HG02970 (cell line): ENCODE data around the gene NKAP.
"Not testable (repeated sequence)": the region's sequence is repeated elsewhere in the genome, so short reads cannot be mapped to it uniquely, and the experiment has no call there.

ENCODE experiments used
- ATAC-seq: cut with Tn5 transposase; IDR thresholded peaks from one replicate; pipeline ENCODE4 v1.9.1; 2021; ENCODE audit warnings: mild to moderate bottlenecking, moderate library complexity, moderate number of reproducible peaks; ENCODE audit not compliant: unreplicated experiment, low FRiP score

The NKAP gene

DNA sequence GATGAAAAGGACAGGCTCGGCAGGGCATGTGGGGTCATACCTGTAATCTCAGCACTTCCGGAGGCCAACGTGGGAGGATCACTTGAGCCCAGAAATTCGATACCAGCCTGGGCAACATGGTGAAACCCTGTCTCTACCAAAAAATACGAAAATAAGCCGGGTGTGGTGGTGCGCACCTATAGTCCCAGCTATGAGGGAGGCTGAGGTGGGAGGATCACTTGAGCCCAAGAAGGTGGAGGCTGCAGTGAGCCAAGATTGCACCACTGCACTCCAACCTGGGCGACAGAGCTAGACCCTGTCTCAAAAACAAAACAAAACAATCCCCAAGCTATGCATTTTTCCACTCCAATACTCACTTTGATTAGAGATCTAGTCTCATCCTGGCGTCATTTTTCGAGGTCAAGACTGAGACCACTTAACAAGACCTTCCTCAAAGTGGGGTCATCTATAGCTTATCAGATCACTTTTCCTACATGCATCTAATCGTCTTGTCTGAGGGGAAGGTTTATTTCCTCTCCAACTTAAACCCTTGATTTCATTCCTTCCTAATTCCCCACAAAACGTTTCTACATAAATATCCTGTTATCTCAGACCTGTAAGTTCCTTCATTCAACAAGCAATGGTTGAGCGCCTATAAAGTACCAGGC lies 1.3 kb downstream of the NKAP start:
- no peak for ATAC-seq

DNA sequence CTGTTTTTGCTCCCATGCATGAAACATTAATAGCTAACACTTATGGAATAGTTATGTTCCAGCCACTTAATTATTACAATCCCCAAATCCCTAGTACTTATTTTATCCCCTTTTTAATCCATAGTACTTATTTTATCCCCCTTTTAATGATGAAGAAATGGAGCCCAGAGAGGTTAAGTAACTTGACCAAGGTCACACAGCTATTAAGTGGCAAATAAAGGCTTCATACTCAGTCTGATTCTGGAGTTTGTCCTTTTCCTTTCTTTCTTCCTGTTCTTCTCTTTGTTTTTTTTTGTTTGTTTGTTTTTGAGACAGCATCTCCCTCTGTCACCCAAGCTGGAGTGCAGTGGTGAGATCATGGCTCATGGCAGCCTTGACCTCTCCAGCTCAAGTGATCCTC lies 2.2 kb downstream of the NKAP start:
- ATAC-seq, result no peak

GRCh38 chrX:119935215-119935874 lies 8.2 kb downstream of the NKAP start:
- ATAC-seq, result no peak

DNA sequence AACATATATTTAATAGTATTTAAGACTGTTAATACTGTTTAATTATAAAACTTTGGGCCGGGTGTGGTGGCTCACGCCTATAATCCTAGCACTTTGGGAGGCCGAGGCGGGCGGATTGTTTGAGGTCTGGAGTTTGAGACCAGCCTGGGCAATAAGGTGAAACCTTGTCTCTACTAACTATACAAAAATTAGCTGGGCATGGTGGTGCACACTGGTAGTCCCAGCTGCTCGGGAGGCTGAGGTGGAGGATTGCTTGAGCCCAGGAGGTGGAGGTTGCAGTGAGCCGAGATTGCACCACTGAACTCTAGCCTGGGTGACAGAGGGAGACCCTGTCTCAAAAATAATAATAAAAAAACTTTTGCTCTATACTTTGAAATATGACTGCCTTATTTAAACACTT lies 21.2 kb downstream of the NKAP start:
- not testable (repeated sequence) for ATAC-seq

DNA sequence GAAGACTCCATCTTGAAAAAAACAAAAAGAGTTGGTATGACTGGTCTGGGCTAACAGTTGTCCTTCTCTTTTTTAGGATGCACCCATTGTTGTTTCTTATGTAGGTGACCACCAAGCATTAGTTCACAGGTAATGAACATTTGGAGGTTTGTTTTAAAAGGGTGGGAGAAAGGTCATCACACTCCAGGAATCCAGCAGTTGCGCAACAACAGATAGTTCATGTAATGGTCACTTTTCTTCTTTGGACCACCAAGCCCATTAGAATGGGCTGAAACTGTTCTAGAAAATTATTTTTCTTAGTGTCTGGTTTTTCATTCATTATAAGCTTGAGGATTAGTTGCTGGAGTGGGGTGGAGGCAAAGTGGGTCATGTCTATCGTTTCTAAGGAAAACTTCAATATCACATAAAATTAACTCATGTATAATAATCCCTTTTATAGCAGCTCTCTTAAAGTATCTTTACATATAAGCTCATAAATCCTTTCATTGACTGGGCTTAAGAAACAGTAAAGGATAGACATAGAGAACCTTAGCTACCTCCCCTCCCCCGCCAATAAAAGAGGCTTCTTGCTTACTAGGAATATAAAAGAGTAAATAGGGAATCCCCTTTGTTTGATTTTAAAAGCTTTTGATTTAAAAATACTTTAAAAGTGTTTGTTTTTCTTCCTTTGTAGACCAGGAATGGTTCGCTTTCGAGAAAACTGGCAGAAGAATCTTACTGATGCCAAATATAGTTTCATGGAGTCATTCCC lies 23.5 kb downstream of the NKAP start:
- ATAC-seq, result no peak

- ATAC-seq, result no peak
Measured at GRCh38 chrX:119917877-119918276, 25.7 kb downstream of the NKAP start.

DNA sequence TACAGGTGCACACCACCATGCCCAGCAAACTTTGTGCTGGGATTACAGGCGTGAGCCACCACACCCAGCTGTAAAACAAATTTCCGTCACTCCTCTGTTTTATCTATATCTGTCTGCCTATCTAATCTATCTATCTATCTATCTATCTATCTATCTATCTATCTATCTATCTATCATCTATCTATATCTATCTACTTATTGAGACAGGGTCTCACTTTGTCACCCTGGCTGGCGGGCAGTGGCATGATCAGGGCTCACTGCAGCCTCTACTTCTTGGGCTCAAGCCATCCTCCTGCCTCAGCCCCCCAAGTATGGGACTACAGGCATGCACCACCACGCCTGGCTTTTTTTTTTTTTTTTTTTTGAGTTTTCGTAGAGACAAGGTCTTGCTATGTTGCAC lies 27.2 kb downstream of the NKAP start:
- no peak for ATAC-seq

DNA sequence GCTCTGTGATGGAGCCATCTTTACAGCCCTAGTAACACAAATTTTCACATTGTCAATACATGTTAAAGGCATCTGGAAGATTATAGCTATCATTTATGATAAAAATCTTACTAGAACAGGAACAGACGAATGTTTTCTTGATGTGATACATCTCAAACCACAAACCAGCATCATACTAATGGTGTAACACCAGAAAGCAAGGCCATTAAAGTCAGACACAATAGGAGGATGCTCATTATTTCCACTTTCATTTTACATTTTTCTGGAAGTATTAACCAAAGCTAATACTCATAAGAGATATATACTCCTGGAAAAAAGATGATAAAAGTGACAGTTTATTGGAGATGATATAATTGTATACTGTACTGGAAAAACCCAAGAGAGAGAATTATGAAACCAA lies 42.6 kb downstream of the NKAP start:
- no peak for ATAC-seq

- ATAC-seq, result no peak
Measured at GRCh38 chrX:119899125-119899524, 44.4 kb downstream of the NKAP start.

DNA sequence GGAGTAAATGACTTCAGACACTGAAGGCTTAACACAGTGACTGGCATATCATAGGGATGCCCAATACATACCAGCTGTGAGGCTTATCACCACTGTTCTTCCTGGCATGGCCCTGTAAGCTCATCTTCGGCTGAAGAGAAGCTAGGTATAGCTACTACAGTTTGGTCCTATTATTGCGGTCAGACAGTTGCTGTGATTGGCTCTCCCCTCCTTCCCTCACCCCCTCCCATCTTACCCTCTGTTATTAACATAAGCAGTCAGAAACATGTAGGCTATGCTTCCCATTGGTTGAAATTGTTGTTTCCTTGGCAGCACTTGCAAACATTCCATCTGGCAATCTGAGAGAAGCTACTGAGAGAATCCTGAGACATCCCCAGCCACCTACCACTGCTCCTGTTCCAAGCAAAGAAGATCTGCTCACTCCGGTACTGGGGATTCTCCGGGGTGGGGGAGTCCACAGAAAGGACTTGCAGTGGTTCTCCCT lies 47.7 kb downstream of the NKAP start, which contains the start of gene AKAP14:
AKAP14 (plus strand) TSS at position 51 of the 484 bp plus-strand sequence. CDS start 7,331 bp downstream, outside the sequence.
- no peak for ATAC-seq

DNA sequence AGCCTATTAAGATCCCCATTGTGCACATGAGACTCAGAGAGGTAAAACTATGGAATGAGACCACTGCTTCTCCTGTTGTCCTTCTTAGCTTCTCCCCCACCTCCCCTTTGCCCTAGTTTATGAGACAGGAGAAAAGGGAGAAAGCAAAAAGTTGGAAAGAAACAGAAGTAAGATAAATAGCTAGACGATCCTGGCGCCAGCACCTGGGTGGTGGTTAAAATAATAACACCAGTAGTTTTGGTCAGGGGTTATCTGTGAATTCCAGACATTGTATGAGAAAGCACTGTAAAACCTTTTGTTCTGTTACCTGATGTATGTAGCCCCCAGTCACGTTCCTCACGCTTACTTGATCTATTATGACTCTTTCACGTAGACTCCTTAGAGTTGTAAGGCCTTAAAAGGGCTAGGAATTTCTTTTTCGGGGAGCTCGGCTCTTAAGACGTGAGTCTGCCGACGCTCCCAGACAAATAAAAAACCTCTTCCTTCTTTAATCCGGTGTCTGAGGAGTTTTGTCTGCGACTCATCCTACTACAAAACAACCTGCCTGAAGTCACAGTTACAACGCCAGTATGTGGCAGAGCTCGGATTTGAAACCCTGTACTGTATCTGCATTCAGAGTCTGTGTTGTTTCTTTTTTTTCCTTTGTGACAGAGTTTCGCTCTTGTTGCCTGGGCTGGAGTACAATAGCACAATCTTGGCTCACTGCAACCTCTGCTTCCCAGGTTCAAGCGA lies 51.4 kb downstream of the NKAP start:
- not testable (repeated sequence) for ATAC-seq

DNA sequence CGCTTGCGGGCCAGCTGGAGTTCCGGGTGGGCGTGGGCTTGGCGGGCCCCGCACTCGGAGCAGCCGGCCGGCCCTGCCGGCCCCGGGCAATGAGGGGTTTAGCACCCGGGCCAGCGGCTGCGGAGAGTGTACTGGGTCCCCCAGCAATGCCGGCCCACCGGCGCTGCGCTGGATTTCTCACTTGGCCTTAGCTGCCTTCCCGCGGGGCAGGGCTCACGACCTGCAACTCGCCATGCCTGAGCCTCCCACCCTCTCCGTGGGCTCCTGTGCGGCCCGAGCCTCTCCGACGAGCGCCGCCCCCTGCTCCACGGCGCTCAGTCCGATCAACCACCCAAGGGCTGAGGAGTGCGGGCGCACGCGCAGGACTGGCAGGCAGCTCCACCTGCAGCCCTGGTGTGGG lies 52.9 kb downstream of the NKAP start:
- not testable (repeated sequence) for ATAC-seq

GRCh38 chrX:119887721-119888425 lies 55.7 kb downstream of the NKAP start:
- no peak for ATAC-seq

DNA sequence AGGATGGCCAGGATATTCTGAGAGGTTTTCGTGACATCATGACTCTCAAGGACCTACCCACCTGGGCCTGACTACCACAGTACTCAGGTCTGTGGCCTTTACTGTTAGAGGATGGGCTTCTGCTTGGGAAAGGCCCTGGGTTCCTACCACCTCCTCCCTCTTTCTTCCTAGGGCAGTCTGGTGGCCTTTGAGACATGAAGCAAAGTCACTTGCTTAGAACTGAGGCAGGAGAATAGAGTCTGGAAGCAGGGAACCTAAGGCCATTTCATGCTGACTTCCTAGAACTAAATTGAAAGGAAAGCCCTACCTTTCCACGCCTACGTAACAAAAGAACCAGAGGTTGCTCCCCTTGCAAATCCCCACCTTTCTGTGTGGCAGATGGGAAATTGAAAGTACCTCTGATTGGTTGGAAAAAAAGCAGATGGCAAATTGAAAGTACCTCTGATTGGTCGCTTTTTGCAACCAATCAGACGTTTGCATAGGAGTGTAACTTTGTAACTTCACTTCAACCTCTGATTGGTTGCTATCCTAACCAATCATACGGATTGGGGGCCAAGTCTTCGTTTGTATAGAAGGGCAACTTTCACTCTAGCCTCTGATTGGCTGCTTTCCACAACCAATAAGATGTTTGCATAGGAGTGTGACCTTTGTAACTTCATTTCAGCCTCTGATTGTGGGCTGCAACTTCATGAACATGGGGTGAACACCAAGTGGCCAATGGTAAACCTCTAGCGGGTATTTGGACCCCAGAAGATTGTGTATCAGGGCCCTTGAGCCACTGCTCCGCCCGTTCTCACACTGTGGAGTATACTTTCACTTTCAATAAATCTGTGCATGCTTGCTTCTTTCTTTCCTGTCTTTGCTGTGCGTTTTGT lies 57.8 kb downstream of the NKAP start:
- ATAC-seq, result no peak

- no peak for ATAC-seq
Measured at GRCh38 chrX:119880552-119881437, 62.8 kb downstream of the NKAP start.

GRCh38 chrX:119880076-119880475 lies 63.5 kb downstream of the NKAP start:
- ATAC-seq, result no peak

DNA sequence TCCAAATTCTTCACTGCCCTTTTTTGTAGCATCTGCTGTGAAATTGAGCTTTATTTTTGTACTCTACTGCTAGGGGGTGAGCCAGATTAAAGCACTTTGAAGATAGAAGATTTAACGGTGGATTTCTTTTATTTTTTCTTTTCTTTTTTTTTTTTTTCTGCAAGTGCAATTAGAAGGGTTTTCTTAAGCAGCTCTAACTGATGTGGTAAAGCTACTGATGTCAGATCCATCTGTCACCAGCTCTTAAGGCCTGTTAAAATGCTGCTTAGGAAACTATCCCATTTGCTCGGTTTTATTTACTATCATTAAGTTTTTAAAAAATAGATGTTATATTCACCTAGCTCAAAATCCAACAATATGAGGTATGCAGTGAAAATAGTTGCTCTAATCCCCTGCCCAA lies 64.8 kb downstream of the NKAP start:
- ATAC-seq, result no peak
